SK-N-MC (cell line): Measurements from ENCODE around the gene FANCG.

Experiments
- DNase-seq: peaks from one replicate; pipeline ENCODE4 v3.0.0-alpha.2; 2011; ENCODE audit warnings: low read depth, low spot score
- H3K27ac ChIP-seq: fragments of 200-600 bp; sonication (generic); 2 replicates; pipeline ENCODE4 v1.5.1; 2016; ENCODE audit warnings: mixed run types
- H3K36me3 ChIP-seq: fragments of 200-600 bp; sonication (generic); 2 replicates; pipeline ENCODE4 v1.6.1; 2017; ENCODE audit warnings: antibody characterized with exemption, low read length, mixed read lengths; ENCODE audit not compliant: insufficient read depth
- H3K4me3 ChIP-seq: fragments of 200-600 bp; sonication (generic); 2 replicates; pipeline ENCODE4 v1.5.1; 2016
- H3K9ac ChIP-seq: fragments of 200-600 bp; sonication (generic); 2 replicates; pipeline ENCODE4 v1.8.0; 2017; ENCODE audit warnings: mixed run types, mixed read lengths; ENCODE audit not compliant: insufficient read length
- H3K9me3 ChIP-seq: fragments of 200-600 bp; sonication (generic); 2 replicates; pipeline ENCODE4 v1.6.1; 2017; ENCODE audit warnings: low read depth, mild to moderate bottlenecking, antibody characterized with exemption, low read length, moderate library complexity, mixed read lengths
- EZH2 ChIP-seq: fragments of 200-600 bp; sonication (generic); IDR thresholded peaks from one replicate; pipeline ENCODE4 v1.6.1; 2017; ENCODE audit warnings: antibody characterized with exemption
- FOXP2 ChIP-seq: optimal IDR thresholded peaks from 2 replicates; pipeline ENCODE3; 2011; ENCODE audit warnings: mild to moderate bottlenecking, moderate library complexity; ENCODE audit not compliant: insufficient read depth; ENCODE audit errors: extremely low read length, control extremely low read depth
- POLR2AphosphoS5 ChIP-seq: IDR thresholded peaks from 2 replicates; pipeline ENCODE4 v1.6.1; 2012; ENCODE audit warnings: mild to moderate bottlenecking, low read depth, low read length, borderline replicate concordance

FANCG gene

DNA sequence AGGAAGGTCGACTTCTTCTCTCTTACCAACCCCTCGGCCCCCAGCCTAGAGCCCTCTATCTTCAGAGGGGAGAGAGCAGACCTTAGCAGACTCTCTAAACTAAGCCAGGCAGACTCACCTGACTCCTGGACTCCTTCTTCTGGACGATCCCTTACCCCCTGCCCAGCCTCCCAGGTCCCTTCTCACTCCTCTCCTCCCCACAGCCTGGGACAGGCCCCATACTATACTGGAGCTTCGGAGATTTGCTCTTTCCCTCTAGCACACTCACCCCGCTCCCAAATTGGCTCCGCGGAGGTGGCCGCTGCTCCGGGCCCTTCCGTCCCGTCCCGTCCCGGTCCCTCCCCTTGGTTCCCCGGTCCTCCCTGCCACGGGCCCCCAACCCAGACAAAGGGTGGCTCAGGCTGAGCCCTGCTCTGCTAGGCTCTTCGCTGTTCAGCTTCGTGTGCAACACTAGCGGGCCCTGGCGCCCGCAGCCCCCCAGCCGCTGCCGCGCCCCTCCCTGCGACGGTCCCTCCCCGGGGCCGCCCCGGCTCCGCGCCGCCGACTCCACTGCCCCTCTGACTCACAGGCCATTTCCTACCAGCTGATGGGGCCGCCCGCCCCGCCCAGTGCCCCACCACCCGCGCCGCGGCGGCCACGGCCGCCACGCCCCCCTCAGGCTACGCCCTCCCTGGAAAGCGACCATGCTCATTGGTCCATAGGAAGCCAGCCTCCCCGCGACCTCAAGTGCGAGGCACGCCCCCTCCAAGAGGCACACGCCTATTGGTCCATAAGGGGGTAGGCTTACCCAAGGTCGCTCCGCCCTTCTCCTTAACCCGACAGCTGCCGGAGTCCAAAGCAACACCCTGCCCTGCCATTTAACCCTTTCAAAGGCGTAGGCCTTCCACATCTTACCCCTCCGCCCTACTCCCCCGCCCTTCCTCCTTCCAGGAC is 31.5 kb upstream of the FANCG start:
- Histone ChIP-seq H3K4me3 (peak overlapping the region; percentile 86), H3K9ac (peak overlapping the region; percentile 60), H3K9me3 (no peaks in the 10 kb centered on the region), H3K27ac (no peak overlapping the region), H3K36me3 (no peaks in the 10 kb centered on the region; the same call in 1 of the 2 replicates)
- TF ChIP-seq POLR2AphosphoS5 (no peak), FOXP2 (no peak)
- DNase-seq = peak; percentile 85

DNA sequence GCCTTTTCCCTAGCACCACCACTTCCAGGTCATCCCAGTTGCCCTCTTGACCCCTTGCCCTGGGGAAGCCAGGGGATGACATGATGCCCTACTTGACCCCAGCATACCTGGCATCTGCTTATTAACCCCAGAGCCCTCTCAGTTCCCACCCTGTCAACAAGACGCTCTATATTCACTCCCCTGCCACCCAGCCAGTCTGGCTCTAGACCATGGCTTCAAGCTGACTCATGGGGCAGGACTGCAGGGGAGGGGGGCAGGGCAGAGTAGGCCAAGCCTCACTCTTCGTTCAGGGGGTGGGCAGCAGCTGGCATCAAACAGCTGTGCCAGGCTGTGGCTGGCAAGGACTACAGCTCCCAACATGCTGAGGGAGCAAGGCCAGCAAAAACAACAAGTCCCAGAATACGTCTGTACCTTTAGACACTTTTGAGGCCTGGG is 30.6 kb upstream of the FANCG start:
- Histone ChIP-seq H3K27ac (no peak overlapping the region), H3K36me3 (no peaks in the 10 kb centered on the region; the same call in 1 of the 2 replicates), H3K4me3 (no peak overlapping the region; the same call in 1 of the 2 replicates), H3K9me3 (no peaks in the 10 kb centered on the region), H3K9ac (no peak overlapping the region)
- DNase-seq = no peak
- TF ChIP-seq FOXP2 = no peak
- no peak for TF ChIP-seq POLR2AphosphoS5
- TF ChIP-seq EZH2 = no peak

DNA sequence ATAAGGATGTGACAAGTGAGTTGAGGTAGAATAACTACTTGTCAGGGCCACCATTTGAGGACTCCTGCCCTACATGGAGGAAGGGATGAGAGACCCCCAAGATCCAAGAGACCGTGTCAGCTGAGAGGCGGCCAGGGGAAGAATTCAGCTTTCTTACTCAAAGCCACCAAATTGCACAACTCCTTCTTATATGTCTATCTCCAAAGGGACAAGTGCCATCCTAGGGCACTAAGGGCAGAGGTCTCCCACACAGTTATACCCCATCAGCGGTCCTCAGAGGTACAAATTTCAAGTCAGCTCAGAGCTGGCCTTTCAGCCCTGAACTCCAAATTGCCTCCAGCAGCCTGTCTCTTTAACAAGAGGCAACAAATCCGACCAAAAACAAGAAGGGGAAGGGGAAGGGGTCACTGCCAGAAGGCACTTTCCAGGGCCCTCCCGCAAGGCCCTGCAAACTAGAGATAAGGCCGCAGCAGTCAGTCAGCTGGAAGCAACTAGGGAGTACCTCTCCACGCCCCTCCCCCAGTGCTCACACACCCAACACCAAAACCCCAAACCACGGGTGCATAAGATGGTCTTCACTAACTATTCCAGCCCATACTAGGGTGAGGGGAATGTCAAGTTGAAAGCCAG is 29.3 kb upstream of the FANCG start:
- no peak overlapping the region for H3K9ac ChIP-seq

DNA sequence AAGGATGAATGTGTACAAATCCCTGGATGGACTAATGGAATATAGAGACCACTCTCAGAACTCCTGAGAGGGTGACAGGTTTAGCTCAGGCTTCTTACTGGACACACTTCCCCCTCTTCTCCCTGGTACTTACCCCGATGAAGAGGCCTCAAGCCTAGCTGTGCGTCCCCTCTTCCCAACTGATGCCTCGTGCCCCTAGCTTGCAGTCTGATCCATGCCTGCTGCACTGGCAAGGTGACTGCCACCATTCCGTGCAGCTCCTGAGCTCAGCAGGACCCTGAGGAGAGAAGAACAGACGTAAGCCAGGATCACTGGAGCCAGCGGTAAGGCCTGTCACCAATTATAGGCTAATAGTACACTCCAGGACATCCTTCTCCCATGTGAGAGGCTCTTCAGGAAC is 28.7 kb upstream of the FANCG start:
- no peak overlapping the region for H3K27ac ChIP-seq
- no peaks in the 10 kb centered on the region; the same call in 1 of the 2 replicates for H3K36me3 ChIP-seq
- TF ChIP-seq FOXP2 (no peak), POLR2AphosphoS5 (no peak)
- DNase-seq = no peak
- no peaks in the 10 kb centered on the region for H3K9me3 ChIP-seq
- H3K4me3 ChIP-seq = no peak overlapping the region
- H3K9ac ChIP-seq = no peak overlapping the region

More for the DNA sequence above, 29.3 kb upstream of the FANCG start:
- Histone ChIP-seq H3K36me3 (no peaks in the 10 kb centered on the region; the same call in 1 of the 2 replicates), H3K9me3 (no peaks in the 10 kb centered on the region), H3K4me3 (no peak overlapping the region), H3K27ac (no peak overlapping the region)
- no peak for DNase-seq
- no peak for TF ChIP-seq FOXP2
- TF ChIP-seq POLR2AphosphoS5 = no peak
- no peak for TF ChIP-seq EZH2

DNA sequence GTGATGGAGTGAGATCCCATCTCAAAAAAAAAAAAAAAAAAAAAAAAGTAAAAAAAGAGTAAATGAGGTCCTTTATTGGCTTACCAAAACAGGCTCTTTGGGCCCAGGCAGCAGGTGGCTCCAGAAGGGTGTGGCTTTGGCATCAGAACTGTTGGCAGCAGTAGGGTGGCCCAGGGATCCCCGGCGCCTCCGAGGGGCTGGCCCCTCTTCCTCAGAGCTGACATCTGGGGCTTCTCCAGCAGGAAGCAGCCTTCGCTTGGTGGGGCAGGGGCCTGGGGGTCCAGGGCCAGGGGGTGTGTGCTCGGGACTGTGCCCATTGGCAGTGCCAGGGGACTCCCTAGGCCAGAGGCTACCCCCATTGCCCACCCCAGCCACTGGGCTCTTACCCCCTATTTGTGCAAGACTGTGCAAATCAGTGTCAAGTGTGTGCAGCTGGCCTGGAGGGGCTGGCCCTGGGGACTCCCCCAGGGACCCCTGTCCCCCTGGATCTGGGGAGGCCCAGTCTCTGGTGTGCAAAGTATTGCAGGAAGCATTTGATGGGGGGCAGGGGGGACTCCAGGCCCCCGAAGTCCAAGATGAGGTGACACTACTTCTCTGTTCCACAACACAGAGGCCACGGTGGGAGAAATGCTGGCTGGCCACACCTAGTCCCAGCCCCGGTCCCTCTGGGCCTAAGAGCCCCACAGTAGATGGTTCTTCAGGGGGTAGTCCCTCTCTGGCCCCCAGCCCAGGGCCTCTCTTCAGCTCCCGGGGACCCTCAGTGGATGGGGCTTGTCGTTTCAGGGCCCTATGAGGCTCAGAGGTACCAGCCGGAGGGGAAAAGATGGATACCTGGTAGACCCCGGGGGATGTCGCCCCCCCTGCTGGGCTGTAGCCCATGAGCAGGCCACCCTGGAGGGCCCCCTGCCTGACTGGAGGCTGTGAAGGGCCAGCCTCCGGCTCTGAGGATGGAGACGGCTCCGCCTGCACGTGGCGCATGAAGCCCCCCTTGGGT is 27.9 kb upstream of the FANCG start:
- Histone ChIP-seq H3K36me3 (no peaks in the 10 kb centered on the region; the same call in 1 of the 2 replicates), H3K27ac (no peak overlapping the region), H3K9me3 (no peaks in the 10 kb centered on the region), H3K9ac (no peak overlapping the region), H3K4me3 (no peak overlapping the region)
- TF ChIP-seq EZH2 (no peak), POLR2AphosphoS5 (no peak), FOXP2 (no peak)
- DNase-seq = no peak

DNA sequence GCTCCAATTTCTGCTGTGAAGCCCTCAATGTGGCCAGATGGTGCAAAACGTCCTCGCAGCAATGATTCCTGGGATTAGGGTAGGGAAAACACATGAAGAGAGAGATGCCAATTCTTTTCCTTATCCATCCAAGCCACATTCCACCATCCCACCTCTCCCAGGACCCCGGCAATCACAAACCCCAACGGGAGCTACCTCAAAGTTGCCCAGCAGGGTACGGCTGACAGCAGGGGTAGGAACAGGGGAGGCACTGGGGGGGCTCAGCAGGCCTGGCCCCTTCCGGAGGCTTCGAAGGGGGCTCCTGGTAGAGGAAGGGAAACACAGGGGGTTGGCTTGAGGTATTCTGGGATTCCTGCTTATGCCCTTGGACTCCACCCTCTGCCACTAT is 26.6 kb upstream of the FANCG start:
- Histone ChIP-seq H3K9ac (no peak overlapping the region), H3K4me3 (no peak overlapping the region), H3K27ac (no peak overlapping the region), H3K36me3 (peaks cover 5% of the 10 kb centered on the region; the same call in 1 of the 2 replicates), H3K9me3 (no peaks in the 10 kb centered on the region)
- DNase-seq = no peak
- TF ChIP-seq FOXP2 (no peak), POLR2AphosphoS5 (no peak), EZH2 (no peak)

DNA sequence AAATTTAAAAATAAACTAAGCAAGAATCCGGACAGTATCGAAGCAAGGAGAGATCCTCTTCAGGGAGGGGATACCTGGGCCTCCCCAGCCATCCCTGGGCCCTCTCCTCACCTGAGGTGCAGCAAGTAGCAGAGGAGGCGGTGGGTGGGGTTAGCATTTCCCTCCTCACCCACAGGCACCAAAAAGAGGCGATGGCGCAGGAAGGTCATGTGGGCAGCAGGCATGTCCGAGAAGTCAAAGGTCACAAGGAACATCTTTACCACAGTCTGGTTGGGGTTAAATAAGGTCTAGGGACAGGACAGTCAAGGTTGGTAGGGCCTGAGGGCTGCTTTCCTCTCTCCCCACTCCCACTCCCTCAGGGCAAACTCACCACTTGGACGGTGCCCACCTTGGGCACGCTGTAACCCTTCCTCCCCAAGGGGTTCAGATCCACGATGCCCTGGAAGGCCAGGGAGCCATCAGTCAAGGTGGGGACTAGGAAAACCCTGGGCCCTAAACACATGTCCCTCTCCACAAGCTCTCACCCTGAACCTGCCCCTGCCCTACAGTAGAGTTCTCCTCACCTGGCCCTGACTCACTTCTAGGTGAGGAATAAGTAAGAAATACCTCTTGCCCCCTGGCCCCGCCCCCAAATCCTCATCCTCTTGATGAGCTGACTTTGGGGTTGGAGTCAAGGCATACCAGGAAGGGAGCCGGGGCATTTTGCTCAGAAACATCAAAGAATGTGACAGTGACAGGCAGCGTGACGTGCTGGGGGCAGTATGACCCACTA is 26.0 kb upstream of the FANCG start:
- Histone ChIP-seq H3K27ac (no peak overlapping the region), H3K4me3 (no peak overlapping the region), H3K9ac (no peak overlapping the region), H3K9me3 (no peaks in the 10 kb centered on the region), H3K36me3 (peaks cover 11% of the 10 kb centered on the region; the same call in 1 of the 2 replicates)
- no peak for DNase-seq
- TF ChIP-seq FOXP2 (no peak), EZH2 (no peak), POLR2AphosphoS5 (no peak)

DNA sequence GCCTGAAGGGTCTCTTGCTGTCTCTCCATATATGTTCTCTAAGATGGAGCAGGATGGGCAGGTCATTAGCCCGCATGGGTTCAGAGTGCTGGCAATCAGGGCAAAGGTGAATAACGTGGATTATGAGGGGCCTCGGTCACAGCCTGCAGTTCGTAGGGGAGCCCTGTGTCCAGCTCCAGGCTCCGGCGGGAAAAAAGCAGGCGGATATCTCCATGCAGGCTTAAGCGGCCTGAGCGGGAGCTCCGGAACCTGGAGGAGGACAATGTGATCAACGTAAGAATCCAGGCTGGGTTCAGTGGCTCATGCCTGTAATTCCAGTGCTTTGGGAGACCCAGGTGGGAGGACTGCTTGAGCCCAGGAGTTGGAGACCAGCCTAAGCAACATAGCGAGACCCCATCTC is 25.4 kb upstream of the FANCG start:
- no peak overlapping the region for H3K27ac ChIP-seq
- H3K9me3 ChIP-seq = no peaks in the 10 kb centered on the region

More for the DNA sequence above, 25.4 kb upstream of the FANCG start:
- DNase-seq = no peak
- peaks cover 18% of the 10 kb centered on the region; the same call in 1 of the 2 replicates for H3K36me3 ChIP-seq
- TF ChIP-seq EZH2 (no peak), FOXP2 (no peak), POLR2AphosphoS5 (no peak)
- no peak overlapping the region for H3K4me3 ChIP-seq
- no peak overlapping the region for H3K9ac ChIP-seq
